Panc1 (cell line): Measurements from ENCODE around the gene ZNF23. TPM values are rescaled to one million over a fixed set of nuclear protein-coding genes. Genes with fewer than 3 reads are reported as not detected.

Source experiments
- ATAC-seq: fragments of 200-7000 bp; cut with Tn5 transposase; 2 replicates; pipeline ENCODE4 v1.9.1; 2020; ENCODE audit warnings: mild to moderate bottlenecking, moderate library complexity
- BruUV-seq: library from RNA; stranded (reverse); fragments of 400-500 nt; replicated peaks from 2 replicates; lab custom pipeline; 2021; lab: Mats Ljungman, UMichigan
- CTCF ChIA-PET: fragments of 300-600 bp; sonication (Branson Sonifier 250); formaldehyde crosslinking; loops from one replicate; lab custom pipeline; 2022; ENCODE audit warnings: antibody characterized with exemption; lab: Charles Lee
- POLR2A ChIA-PET: fragments of 300-600 bp; sonication (Branson Sonifier 250); formaldehyde crosslinking; loops from one replicate; lab custom pipeline; 2022; ENCODE audit warnings: antibody characterized with exemption; lab: Charles Lee
- DNase-seq: peaks from one replicate; pipeline ENCODE4 v3.0.0-alpha.2; 2010; ENCODE audit warnings: low read depth, low spot score
- H3K27ac ChIP-seq: 2 replicates; pipeline ENCODE4 v1.5.1; 2011; ENCODE audit warnings: mild to moderate bottlenecking, low read length, inconsistent platforms
- H3K27me3 ChIP-seq: fragments of 200-500 bp; sonication (Bioruptor generic); 2 replicates; pipeline ENCODE4 v1.6.0; 2014; ENCODE audit warnings: low read length, inconsistent platforms; ENCODE audit not compliant: control insufficient read depth, insufficient read depth
- H3K36me3 ChIP-seq: fragments of 200-500 bp; sonication (Bioruptor generic); 2 replicates; pipeline ENCODE4 v1.5.1; 2014; ENCODE audit warnings: inconsistent platforms, mild to moderate bottlenecking, low read length, moderate library complexity; ENCODE audit not compliant: control insufficient read depth, insufficient read depth
- H3K4me1 ChIP-seq: 2 replicates; pipeline ENCODE4 v1.5.1; 2011; ENCODE audit warnings: inconsistent platforms, mild to moderate bottlenecking, low read length, moderate library complexity; ENCODE audit not compliant: control insufficient read depth, insufficient read depth
- H3K4me3 ChIP-seq, 2 experiments: 2 replicates each; pipeline ENCODE4 v1.5.1; 2011 to 2012; ENCODE audit warnings: low read depth in 2 of 2, low read length in 2 of 2, mild to moderate bottlenecking in 2 of 2, inconsistent platforms in 1 of 2, moderate library complexity in 1 of 2
- H3K9me3 ChIP-seq: fragments of 200-500 bp; sonication (Bioruptor generic); 2 replicates; pipeline ENCODE4 v1.5.1; 2014; ENCODE audit warnings: low read depth, mild to moderate bottlenecking, inconsistent platforms, low read length, moderate library complexity; ENCODE audit not compliant: control insufficient read depth, insufficient read depth
- CTCF ChIP-seq: fragments of 450-650 bp; IDR thresholded peaks from 2 replicates; pipeline ENCODE4 v1.5.1; 2017; ENCODE audit warnings: mild to moderate bottlenecking
- POLR2AphosphoS5 ChIP-seq: IDR thresholded peaks from 2 replicates; pipeline ENCODE4 v1.6.1; 2012; ENCODE audit warnings: mild to moderate bottlenecking, low read depth, low read length, moderate library complexity
- SIN3A ChIP-seq: IDR thresholded peaks from 2 replicates; pipeline ENCODE4 v1.6.1; 2012; ENCODE audit warnings: low read depth, mild to moderate bottlenecking, low read length, moderate library complexity, borderline replicate concordance; ENCODE audit not compliant: insufficient read depth
- TCF7L2 ChIP-seq: IDR thresholded peaks from 2 replicates; pipeline ENCODE4 v1.6.1; 2011; ENCODE audit warnings: mild to moderate bottlenecking, low read depth, low read length, inconsistent platforms
- in situ Hi-C: cut with HindIII; loops from 2 replicates; pipeline ENCODE4 v1.10.0; 2016; ENCODE audit warnings: low sequenced_read_pairs, low pct_unique_long_range_greater_than_20kb
- intact Hi-C: fragments of 100-400 bp; cut with micrococcal nuclease; formaldehyde crosslinking; loops from one replicate; pipeline ENCODE4 v1.10.0; 2022; ENCODE audit not compliant: unreplicated experiment
- total RNA-seq: library from RNA; stranded (reverse); gene quantifications from one replicate; pipeline ENCODE4 v1.2.1, GENCODE V29; 2021; ENCODE audit not compliant: unreplicated experiment
- TF ChIP-seq, protein P1 (sequence below), 2 experiments: IDR thresholded peaks; 2 replicates each; pipeline ENCODE4 v1.6.1; 2011 to 2012; ENCODE audit warnings: low read depth in 2 of 2, control low read depth in 1 of 2, low read length in 1 of 2, mild to moderate bottlenecking in 1 of 2, moderate library complexity in 1 of 2; ENCODE audit not compliant: insufficient read depth in 1 of 2

The ZNF23 gene
- total RNA-seq, 1 experiment from 2014 or later, result 5.2 TPM

DNA sequence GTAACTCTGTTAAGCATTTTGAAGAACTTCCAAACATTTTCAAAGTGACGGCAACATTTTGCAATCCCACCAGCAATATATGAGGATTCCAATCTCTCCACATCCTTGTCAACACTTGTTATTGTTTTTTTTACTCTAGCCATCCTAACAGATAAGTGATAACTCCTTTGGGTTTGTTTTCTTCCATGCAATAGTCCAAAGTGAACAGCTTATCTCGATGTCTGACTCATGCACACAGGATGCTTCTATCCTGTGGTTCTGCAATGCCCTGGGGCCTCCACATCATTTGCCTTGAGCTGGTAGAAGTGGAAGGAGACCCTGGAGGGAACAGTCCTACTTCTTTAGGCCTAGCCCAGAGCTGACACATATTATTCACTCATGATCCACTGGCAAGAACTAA, 33.2 kb downstream of the ZNF23 start:
- BruUV-seq, result no TSS peak
- H3K27me3 ChIP-seq, result no peaks in the 10 kb centered on the region
- in situ Hi-C loops (no loop called here), intact Hi-C loops (no loop called here)
- H3K4me3 ChIP-seq, result no peak overlapping the region
- ChIA-PET CTCF (no interaction called here), POLR2A (no interaction called here)
- ATAC-seq (no peak), DNase-seq (no peak)
- no peak overlapping the region for H3K27ac ChIP-seq
- TF ChIP-seq, protein P1, sequence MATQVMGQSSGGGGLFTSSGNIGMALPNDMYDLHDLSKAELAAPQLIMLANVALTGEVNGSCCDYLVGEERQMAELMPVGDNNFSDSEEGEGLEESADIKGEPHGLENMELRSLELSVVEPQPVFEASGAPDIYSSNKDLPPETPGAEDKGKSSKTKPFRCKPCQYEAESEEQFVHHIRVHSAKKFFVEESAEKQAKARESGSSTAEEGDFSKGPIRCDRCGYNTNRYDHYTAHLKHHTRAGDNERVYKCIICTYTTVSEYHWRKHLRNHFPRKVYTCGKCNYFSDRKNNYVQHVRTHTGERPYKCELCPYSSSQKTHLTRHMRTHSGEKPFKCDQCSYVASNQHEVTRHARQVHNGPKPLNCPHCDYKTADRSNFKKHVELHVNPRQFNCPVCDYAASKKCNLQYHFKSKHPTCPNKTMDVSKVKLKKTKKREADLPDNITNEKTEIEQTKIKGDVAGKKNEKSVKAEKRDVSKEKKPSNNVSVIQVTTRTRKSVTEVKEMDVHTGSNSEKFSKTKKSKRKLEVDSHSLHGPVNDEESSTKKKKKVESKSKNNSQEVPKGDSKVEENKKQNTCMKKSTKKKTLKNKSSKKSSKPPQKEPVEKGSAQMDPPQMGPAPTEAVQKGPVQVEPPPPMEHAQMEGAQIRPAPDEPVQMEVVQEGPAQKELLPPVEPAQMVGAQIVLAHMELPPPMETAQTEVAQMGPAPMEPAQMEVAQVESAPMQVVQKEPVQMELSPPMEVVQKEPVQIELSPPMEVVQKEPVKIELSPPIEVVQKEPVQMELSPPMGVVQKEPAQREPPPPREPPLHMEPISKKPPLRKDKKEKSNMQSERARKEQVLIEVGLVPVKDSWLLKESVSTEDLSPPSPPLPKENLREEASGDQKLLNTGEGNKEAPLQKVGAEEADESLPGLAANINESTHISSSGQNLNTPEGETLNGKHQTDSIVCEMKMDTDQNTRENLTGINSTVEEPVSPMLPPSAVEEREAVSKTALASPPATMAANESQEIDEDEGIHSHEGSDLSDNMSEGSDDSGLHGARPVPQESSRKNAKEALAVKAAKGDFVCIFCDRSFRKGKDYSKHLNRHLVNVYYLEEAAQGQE (IDR thresholded peaks at IDR 0.05; ENCODE audit: insufficient read depth in 1 of 2, low read depth in 2 of 2, low read length in 1 of 2), result no peak
- TF ChIP-seq POLR2AphosphoS5 (no peak), SIN3A (no peak), CTCF (no peak), TCF7L2 (no peak)
- peaks cover 4% of the 10 kb centered on the region; the same call in 1 of the 2 replicates for H3K4me1 ChIP-seq
- no peaks in the 10 kb centered on the region for H3K36me3 ChIP-seq
- no peaks in the 10 kb centered on the region for H3K9me3 ChIP-seq

DNA sequence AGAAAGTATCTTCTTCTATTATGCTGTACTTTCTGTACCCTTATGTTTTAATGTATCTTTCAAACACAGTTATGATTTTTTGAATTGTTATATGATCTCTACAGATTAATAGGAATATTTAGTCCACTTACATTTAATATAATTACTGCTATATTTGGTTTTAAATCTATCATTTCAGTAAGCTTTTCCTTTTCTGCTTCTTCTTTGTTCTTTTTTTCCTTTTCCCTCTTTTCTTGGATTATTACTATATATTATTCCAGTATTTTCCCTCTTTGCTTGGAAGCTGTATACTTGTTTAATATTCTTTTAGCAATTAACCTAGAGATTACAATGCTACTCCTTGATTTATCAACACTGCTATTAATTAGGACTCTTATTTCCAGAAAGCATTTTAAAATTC, 33.7 kb downstream of the ZNF23 start:
- no TSS peak for BruUV-seq
- ChIA-PET POLR2A (no interaction called here), CTCF (no interaction called here)
- TF ChIP-seq TCF7L2, result no peak
- TF ChIP-seq, protein P1 (IDR thresholded peaks at IDR 0.05; ENCODE audit: insufficient read depth in 1 of 2, low read depth in 2 of 2, low read length in 1 of 2), result no peak
- no peak for TF ChIP-seq CTCF
- TF ChIP-seq POLR2AphosphoS5, result no peak
- no peaks in the 10 kb centered on the region for H3K36me3 ChIP-seq
- ATAC-seq, result no peak
- H3K4me3 ChIP-seq, result no peak overlapping the region
- peaks cover 4% of the 10 kb centered on the region; the same call in 1 of the 2 replicates for H3K4me1 ChIP-seq
- in situ Hi-C loops (no loop called here), intact Hi-C loops (no loop called here)
- H3K9me3 ChIP-seq, result no peaks in the 10 kb centered on the region
- H3K27ac ChIP-seq, result no peak overlapping the region
- DNase-seq, result no peak
- H3K27me3 ChIP-seq, result no peaks in the 10 kb centered on the region
